Mesothelial cell of epicardium (in vitro differentiated cells): ENCODE data around the gene EML3. TPM values are rescaled to one million over a fixed set of nuclear protein-coding genes. Genes with fewer than 3 reads are reported as not detected.
A peak's percentile ranks its signal among the peaks of the same experiment; 100 is the strongest.
"Not testable (repeated sequence)": the region's sequence is repeated elsewhere in the genome, so short reads cannot be mapped to it uniquely, and the experiment has no call there.

Experiments used
- DNase-seq, 2 experiments: peaks; one replicate each; pipeline ENCODE4 v3.0.0; 2021; ENCODE audit warnings: low spot score in 2 of 2; ENCODE audit not compliant: unreplicated experiment in 2 of 2
- H3K27ac Mint-ChIP-seq: 2 replicates; pipeline ENCODE4 v1.8.0; 2021; ENCODE audit warnings: mixed read lengths
- H3K27me3 Mint-ChIP-seq: 2 replicates; pipeline ENCODE4 v1.8.0; 2021; ENCODE audit warnings: low read depth, mixed read lengths
- H3K36me3 Mint-ChIP-seq: 2 replicates; pipeline ENCODE4 v1.8.0; 2021; ENCODE audit warnings: mixed read lengths
- H3K4me1 Mint-ChIP-seq: 2 replicates; pipeline ENCODE4 v1.8.0; 2021; ENCODE audit warnings: mixed read lengths
- H3K4me3 Mint-ChIP-seq: 2 replicates; pipeline ENCODE4 v1.8.0; 2021; ENCODE audit warnings: mild to moderate bottlenecking, moderate library complexity, mixed read lengths
- H3K9me3 Mint-ChIP-seq: 2 replicates; pipeline ENCODE4 v1.8.0; 2021; ENCODE audit warnings: mixed read lengths
- total RNA-seq: library from RNA; stranded (reverse); gene quantifications from 3 replicates; pipeline ENCODE4 v1.2.1, GENCODE V29; 2021
- TF ChIP-seq, protein P1 (sequence below): fragments of 200-600 bp; sonication (generic); IDR thresholded peaks from one replicate; pipeline ENCODE4 v1.5.0; 2021; ENCODE audit warnings: antibody characterized with exemption; ENCODE audit not compliant: unreplicated experiment

The EML3 gene
- total RNA-seq, 1 donor from 2014 or later, result 54.3 TPM

DNA sequence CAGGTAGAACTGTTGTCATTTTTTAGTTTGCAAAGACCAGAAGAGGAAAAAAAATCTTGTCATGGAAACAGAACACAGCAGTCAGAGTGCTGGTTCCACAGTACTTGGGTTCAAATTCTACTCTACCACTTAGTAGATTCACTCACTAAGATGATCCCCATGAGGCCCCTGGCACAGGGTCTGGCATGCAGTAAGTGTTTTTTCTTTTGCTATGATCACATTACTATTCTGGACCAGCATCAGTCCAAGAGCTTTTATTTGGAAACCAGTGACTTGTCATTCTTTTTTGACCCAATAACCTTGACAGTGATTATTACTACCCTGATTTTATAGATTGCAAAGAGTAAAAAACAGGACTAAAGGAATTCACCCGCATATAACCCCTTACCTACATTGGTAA is 43.0 kb downstream of the EML3 start:
- Mint-ChIP-seq H3K4me1 (peaks cover 35% of the 10 kb centered on the region), H3K4me3 (no peak overlapping the region), H3K9me3 (no peaks in the 10 kb centered on the region), H3K27me3 (no peaks in the 10 kb centered on the region), H3K36me3 (peaks cover 43% of the 10 kb centered on the region), H3K27ac (peak overlapping the region; percentile 39)
- no peak for DNase-seq
- TF ChIP-seq, protein P1, sequence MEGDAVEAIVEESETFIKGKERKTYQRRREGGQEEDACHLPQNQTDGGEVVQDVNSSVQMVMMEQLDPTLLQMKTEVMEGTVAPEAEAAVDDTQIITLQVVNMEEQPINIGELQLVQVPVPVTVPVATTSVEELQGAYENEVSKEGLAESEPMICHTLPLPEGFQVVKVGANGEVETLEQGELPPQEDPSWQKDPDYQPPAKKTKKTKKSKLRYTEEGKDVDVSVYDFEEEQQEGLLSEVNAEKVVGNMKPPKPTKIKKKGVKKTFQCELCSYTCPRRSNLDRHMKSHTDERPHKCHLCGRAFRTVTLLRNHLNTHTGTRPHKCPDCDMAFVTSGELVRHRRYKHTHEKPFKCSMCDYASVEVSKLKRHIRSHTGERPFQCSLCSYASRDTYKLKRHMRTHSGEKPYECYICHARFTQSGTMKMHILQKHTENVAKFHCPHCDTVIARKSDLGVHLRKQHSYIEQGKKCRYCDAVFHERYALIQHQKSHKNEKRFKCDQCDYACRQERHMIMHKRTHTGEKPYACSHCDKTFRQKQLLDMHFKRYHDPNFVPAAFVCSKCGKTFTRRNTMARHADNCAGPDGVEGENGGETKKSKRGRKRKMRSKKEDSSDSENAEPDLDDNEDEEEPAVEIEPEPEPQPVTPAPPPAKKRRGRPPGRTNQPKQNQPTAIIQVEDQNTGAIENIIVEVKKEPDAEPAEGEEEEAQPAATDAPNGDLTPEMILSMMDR, result no peak

DNA sequence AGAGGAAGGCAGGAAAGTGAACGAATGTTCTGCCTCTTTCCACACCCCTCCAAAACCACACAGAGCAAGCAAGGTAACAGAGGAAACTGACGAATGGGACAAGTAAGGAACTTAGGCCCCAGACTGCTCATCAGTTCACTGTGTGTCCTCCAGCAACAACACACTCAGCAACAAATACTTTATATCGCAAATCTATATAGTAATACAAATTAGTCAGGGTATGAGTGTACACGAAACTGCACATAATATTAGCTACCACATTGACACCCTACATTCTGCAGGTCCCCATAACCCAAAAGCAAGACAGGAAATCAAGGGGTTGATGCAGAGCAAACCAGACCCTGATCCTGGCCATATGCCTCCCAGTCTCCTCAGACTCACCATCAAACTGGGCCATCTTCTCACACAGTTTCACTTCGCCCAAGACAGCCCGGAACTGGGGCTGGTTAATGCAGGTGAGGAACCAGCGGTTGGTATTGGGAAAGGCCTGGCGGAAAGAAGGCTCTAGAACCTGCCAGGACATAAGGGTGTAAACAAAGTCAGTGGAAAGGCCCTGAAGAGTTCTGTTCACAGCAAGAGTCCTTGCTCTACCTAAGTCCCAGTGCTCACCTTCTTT is 45.4 kb downstream of the EML3 start:
- H3K4me3 Mint-ChIP-seq, result no peak overlapping the region
- TF ChIP-seq, protein P1, result no peak
- H3K36me3 Mint-ChIP-seq, result peaks cover 48% of the 10 kb centered on the region
- H3K27ac Mint-ChIP-seq, result peak overlapping the region; percentile 56
- no peak for DNase-seq
- peaks cover 26% of the 10 kb centered on the region for H3K4me1 Mint-ChIP-seq
- H3K9me3 Mint-ChIP-seq, result no peaks in the 10 kb centered on the region
- H3K27me3 Mint-ChIP-seq, result no peaks in the 10 kb centered on the region

DNA sequence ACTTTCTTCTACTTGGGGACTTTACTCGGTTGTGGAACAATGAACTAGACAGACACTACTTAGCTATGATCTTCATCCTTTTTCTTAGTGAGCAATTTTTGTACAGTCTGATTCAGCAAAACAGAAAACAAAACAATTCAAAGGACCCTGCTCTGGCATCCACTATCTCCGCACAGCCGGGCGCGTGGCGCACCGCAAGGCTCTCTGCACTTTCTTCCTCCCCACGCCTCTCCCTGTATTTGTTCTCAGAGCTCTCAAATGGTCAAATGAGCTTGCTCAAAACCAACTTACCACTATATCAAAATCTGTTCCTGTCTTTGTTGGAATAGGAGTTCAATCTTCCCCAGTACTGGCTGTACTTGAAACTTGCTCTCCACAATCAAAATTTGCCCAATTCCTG is 46.3 kb downstream of the EML3 start:
- H3K27ac Mint-ChIP-seq, result peak overlapping the region; percentile 2

DNA sequence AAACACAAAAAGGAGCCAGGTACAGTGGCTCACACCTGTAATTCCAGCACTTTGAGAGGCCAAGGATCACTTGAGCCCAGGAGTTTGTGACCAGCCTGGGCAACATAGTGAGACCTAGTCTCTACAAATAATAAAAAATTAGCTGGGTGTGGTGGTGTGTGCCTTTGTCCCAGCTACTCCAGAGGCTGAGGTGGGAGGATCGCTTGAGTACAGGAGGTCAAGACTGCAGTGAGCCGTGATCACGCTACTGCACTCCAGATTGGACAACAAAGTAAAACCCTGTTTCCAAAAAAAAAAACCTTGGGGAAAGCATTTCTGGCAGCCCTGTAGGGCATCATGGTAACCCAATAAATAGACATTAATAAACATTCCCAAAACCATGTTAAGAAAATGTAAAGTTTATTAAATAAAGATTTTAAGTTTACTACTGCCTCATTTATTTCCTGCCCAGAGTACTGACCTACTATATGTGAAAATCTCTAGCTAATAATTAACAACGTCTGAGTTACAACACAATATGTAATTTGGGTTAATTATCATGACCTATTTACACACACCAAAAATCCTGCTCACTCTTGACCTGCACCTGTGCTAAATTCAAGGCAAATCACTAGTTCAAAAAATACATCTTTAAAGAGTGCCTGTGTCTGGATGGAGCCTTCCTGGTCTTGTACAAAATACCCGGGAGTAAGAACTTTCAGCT is 47.3 kb downstream of the EML3 start:
- TF ChIP-seq, protein P1, result no peak
- Mint-ChIP-seq H3K36me3 (peaks cover 38% of the 10 kb centered on the region), H3K27ac (peak overlapping the region; percentile 2), H3K4me1 (peaks cover 27% of the 10 kb centered on the region), H3K9me3 (no peaks in the 10 kb centered on the region), H3K4me3 (no peak overlapping the region), H3K27me3 (no peaks in the 10 kb centered on the region)
- DNase-seq, result no peak

More for the DNA sequence above, 46.3 kb downstream of the EML3 start:
- no peaks in the 10 kb centered on the region for H3K27me3 Mint-ChIP-seq
- TF ChIP-seq, protein P1, result no peak
- peaks cover 23% of the 10 kb centered on the region for H3K4me1 Mint-ChIP-seq
- no peak for DNase-seq
- H3K9me3 Mint-ChIP-seq, result no peaks in the 10 kb centered on the region
- H3K36me3 Mint-ChIP-seq, result peaks cover 45% of the 10 kb centered on the region
- no peak overlapping the region for H3K4me3 Mint-ChIP-seq

DNA sequence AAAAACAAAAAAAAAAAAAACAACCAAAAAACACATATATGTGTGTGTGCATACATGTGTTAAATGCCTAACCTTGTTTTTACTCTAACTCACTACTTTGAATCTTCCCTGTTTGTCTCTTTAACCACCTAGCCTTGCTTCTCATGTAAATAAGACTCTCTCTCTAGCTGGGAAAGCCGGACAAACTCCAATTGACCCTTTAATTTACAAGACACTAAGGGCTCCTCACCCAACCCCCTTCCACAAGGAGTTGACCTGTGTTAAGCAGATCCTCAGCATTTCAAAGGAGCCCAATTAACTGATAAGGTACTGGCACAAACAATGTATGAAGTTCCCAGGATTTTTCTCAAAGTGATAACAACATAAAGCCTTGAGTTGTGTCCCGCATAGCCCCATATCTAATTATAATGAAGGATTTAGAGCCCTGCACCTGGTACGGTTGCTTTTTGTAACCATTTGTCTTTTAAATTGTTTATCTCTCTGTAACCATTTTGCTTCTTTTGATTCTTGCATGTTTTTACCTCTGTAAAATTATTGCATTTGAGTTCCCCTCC is 50.8 kb downstream of the EML3 start:
- not testable (repeated sequence) for H3K9me3 Mint-ChIP-seq, DNase-seq, H3K4me3 Mint-ChIP-seq, H3K27me3 Mint-ChIP-seq
- H3K4me1 Mint-ChIP-seq, result peaks cover 44% of the 10 kb centered on the region
- H3K27ac Mint-ChIP-seq, result peak overlapping the region; percentile 95
- peaks cover 37% of the 10 kb centered on the region for H3K36me3 Mint-ChIP-seq

DNA sequence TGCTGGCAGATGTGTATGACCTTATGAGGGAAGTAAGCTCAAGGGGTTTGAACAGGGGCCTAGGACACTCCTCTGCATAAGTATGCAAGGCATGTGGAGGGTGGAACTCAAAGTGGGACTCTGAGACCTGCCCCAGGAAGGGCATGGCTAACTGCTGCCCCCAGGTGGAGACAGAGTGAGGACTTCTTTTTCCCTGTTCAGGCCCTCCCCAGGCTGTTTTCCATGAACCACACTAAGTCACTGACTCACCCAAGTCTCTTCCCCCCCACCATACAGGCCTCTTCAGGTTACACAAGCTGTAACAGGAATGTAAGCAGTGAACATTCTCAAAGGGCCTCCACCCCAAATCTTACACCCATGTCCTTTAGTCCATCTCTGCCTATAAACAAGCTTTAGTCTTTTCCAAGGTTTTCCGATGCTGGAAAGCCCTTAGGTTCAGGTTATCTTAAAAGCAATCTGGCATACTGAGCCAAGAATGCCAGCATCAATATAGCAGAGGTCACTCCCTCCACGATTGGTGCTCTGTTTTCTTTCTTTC is 51.9 kb downstream of the EML3 start:
- Mint-ChIP-seq H3K27ac (peak overlapping the region; percentile 95), H3K4me3 (no peak overlapping the region), H3K9me3 (no peaks in the 10 kb centered on the region), H3K4me1 (peaks cover 51% of the 10 kb centered on the region), H3K27me3 (no peaks in the 10 kb centered on the region), H3K36me3 (peaks cover 28% of the 10 kb centered on the region)
- peak in 1 of 2 experiments; percentile 85 for DNase-seq
- TF ChIP-seq, protein P1, result peak; percentile 49

DNA sequence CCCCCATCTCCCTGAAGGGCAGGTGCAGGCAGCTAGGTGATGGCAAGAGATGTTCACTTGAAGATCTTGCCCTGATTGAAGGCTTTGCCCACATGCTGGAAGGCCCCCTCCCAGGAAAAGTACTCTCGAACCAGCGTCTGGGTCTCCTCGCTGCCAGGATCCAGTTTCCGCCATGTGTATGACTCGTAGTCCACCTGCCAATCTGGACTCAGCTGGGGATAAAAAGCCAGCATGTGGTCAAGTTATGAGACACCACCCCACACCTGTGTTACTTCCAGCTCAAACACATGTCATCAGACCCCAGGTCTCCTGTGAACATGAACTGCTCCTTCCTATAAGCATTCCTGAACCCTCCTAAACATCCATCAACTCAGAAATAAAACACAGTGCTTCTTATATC is 52.9 kb downstream of the EML3 start:
- H3K4me3 Mint-ChIP-seq, H3K27me3 Mint-ChIP-seq, H3K9me3 Mint-ChIP-seq, DNase-seq: not testable (repeated sequence)
- Mint-ChIP-seq H3K4me1 (peaks cover 60% of the 10 kb centered on the region), H3K27ac (peak overlapping the region; percentile 95), H3K36me3 (peaks cover 25% of the 10 kb centered on the region)
